ENCODE measurements around the gene LMTK3. TPM values are rescaled to one million over a fixed set of nuclear protein-coding genes. Genes with fewer than 3 reads are reported as not detected.

Gene LMTK3
- total and polyA plus RNA-seq, 2 of the 13 experiments (the other 11 are each of a cell fraction or from before 2014, with no cell fraction given): 0.18 to 0.29 TPM

DNA sequence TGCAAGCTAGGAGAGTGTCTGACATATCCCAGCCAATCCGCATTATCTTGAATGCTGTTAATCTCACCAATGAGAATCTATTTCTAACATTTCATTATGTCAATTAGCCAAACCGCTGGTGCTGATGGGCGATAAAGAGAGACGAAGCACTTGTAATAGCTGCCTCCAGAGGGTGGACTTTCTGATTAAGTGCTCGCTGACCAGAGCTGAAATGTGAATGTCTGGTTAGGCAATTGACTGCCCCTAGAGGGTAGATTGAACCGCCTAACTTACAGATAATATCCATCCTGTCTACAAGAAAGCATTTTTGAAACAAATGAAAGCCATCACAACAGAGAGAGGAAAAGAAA lies 66.4 kb downstream of the LMTK3 start (continued):
- TF ChIP-seq STAG1 (CRISPR knock-in tag; IDR thresholded peaks at IDR 0.05): peak; percentile 41
- peak; percentile 87 for TF ChIP-seq TEAD3 (CRISPR knock-in tag; optimal IDR thresholded peaks at IDR 0.05; ENCODE audit: borderline replicate concordance)
- TF ChIP-seq, protein P1, sequence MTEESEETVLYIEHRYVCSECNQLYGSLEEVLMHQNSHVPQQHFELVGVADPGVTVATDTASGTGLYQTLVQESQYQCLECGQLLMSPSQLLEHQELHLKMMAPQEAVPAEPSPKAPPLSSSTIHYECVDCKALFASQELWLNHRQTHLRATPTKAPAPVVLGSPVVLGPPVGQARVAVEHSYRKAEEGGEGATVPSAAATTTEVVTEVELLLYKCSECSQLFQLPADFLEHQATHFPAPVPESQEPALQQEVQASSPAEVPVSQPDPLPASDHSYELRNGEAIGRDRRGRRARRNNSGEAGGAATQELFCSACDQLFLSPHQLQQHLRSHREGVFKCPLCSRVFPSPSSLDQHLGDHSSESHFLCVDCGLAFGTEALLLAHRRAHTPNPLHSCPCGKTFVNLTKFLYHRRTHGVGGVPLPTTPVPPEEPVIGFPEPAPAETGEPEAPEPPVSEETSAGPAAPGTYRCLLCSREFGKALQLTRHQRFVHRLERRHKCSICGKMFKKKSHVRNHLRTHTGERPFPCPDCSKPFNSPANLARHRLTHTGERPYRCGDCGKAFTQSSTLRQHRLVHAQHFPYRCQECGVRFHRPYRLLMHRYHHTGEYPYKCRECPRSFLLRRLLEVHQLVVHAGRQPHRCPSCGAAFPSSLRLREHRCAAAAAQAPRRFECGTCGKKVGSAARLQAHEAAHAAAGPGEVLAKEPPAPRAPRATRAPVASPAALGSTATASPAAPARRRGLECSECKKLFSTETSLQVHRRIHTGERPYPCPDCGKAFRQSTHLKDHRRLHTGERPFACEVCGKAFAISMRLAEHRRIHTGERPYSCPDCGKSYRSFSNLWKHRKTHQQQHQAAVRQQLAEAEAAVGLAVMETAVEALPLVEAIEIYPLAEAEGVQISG (CRISPR knock-in tag; IDR thresholded peaks at IDR 0.05): no peak
- TF ChIP-seq, protein P2, sequence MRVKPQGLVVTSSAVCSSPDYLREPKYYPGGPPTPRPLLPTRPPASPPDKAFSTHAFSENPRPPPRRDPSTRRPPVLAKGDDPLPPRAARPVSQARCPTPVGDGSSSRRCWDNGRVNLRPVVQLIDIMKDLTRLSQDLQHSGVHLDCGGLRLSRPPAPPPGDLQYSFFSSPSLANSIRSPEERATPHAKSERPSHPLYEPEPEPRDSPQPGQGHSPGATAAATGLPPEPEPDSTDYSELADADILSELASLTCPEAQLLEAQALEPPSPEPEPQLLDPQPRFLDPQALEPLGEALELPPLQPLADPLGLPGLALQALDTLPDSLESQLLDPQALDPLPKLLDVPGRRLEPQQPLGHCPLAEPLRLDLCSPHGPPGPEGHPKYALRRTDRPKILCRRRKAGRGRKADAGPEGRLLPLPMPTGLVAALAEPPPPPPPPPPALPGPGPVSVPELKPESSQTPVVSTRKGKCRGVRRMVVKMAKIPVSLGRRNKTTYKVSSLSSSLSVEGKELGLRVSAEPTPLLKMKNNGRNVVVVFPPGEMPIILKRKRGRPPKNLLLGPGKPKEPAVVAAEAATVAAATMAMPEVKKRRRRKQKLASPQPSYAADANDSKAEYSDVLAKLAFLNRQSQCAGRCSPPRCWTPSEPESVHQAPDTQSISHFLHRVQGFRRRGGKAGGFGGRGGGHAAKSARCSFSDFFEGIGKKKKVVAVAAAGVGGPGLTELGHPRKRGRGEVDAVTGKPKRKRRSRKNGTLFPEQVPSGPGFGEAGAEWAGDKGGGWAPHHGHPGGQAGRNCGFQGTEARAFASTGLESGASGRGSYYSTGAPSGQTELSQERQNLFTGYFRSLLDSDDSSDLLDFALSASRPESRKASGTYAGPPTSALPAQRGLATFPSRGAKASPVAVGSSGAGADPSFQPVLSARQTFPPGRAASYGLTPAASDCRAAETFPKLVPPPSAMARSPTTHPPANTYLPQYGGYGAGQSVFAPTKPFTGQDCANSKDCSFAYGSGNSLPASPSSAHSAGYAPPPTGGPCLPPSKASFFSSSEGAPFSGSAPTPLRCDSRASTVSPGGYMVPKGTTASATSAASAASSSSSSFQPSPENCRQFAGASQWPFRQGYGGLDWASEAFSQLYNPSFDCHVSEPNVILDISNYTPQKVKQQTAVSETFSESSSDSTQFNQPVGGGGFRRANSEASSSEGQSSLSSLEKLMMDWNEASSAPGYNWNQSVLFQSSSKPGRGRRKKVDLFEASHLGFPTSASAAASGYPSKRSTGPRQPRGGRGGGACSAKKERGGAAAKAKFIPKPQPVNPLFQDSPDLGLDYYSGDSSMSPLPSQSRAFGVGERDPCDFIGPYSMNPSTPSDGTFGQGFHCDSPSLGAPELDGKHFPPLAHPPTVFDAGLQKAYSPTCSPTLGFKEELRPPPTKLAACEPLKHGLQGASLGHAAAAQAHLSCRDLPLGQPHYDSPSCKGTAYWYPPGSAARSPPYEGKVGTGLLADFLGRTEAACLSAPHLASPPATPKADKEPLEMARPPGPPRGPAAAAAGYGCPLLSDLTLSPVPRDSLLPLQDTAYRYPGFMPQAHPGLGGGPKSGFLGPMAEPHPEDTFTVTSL (CRISPR knock-in tag; IDR thresholded peaks at IDR 0.05; ENCODE audit: borderline replicate concordance): 0 out of 2 replicates have a peak, but pooled peaks have one; percentile 19
- peak; percentile 75 for TF ChIP-seq ZNF543 (CRISPR knock-in tag; IDR thresholded peaks at IDR 0.05)

All from HepG2 (cell line).